Measurements from ENCODE around the gene LAMA3. TPM values are rescaled to one million over a fixed set of nuclear protein-coding genes. Genes with fewer than 3 reads are reported as not detected.

The LAMA3 gene
- total and polyA plus RNA-seq, 10 of the 15 experiments (the other 5 are each of a cell fraction or from before 2014, with no cell fraction given), result 0.37 to 6.5 (median 5.4) TPM

GRCh38 chr18:23938043-23938756 is 248.9 kb downstream of the LAMA3 start (continued):
- TF ChIP-seq JUNB (IDR thresholded peaks at IDR 0.05) (0 out of 2 replicates have a peak, but pooled peaks have one; percentile 6), SIX5 (IDR thresholded peaks at IDR 0.05; ENCODE audit: low read depth, low read length, severe bottlenecking) (no peak), CREM (IDR thresholded peaks at IDR 0.05; ENCODE audit: low read depth) (peak; percentile 35; the same call in 1 of the 2 replicates), RUNX3 (IDR thresholded peaks at IDR 0.05; ENCODE audit: low read length) (peak; percentile 76), USF1 (IDR thresholded peaks at IDR 0.05; ENCODE audit: borderline replicate concordance, extremely low read length, insufficient read depth, low read depth, low read length) (no peak), YBX1 (IDR thresholded peaks at IDR 0.05) (no peak), NRF1 (conservative IDR thresholded peaks at IDR 0.05; ENCODE audit: low read depth, low read length) (no peak), RELA (IDR thresholded peaks at IDR 0.05; ENCODE audit: borderline replicate concordance, partially characterized antibody) (no peak), EED (IDR thresholded peaks at IDR 0.05; ENCODE audit: low read depth) (peak; percentile 66), ELK1 (IDR thresholded peaks at IDR 0.05; ENCODE audit: low read depth, low read length) (no peak), ZBTB40 (IDR thresholded peaks at IDR 0.05; ENCODE audit: borderline replicate concordance) (no peak), RAD51 (IDR thresholded peaks at IDR 0.05) (peak; percentile 68; the same call in 1 of the 2 replicates), CREB1 (IDR thresholded peaks at IDR 0.05; ENCODE audit: low read depth) (0 out of 2 replicates have a peak, but pooled peaks have one; percentile 12), RCOR1 (conservative IDR thresholded peaks at IDR 0.05; ENCODE audit: low read depth, low read length) (no peak), SUZ12 (IDR thresholded peaks at IDR 0.05; ENCODE audit: unreplicated experiment) (no peak)

Measured in GM12878 (cell line).